Smooth muscle cell (in vitro differentiated cells): ENCODE measurements around the gene TACC3. TPM values are rescaled to one million over a fixed set of nuclear protein-coding genes. Genes with fewer than 3 reads are reported as not detected.

Experiments
- DNase-seq: peaks from one replicate; lab custom pipeline; 2025; ENCODE audit not compliant: unreplicated experiment; lab: John Stamatoyannopoulos, UW
- H2AFZ ChIP-seq: fragments of 200-600 bp; sonication (generic); 2 replicates; pipeline ENCODE4 v1.6.0; 2016; ENCODE audit warnings: antibody characterized with exemption, low read depth, mild to moderate bottlenecking
- H3F3A ChIP-seq: fragments of 200-600 bp; sonication (generic); 2 replicates; pipeline ENCODE4 v1.6.0; 2017; ENCODE audit warnings: antibody characterized with exemption, low read depth
- H3K27ac ChIP-seq: fragments of 200-600 bp; sonication (generic); 2 replicates; pipeline ENCODE4 v1.5.1; 2016; ENCODE audit warnings: low read depth, mild to moderate bottlenecking
- H3K27me3 ChIP-seq: fragments of 200-600 bp; sonication (generic); 2 replicates; pipeline ENCODE4 v1.6.1; 2016; ENCODE audit warnings: low read depth, mild to moderate bottlenecking
- H3K36me3 ChIP-seq: fragments of 200-600 bp; sonication (generic); 2 replicates; pipeline ENCODE4 v1.5.1; 2016; ENCODE audit warnings: low read depth
- H3K4me1 ChIP-seq: fragments of 200-600 bp; sonication (generic); 2 replicates; pipeline ENCODE4 v1.5.1; 2016; ENCODE audit warnings: low read depth
- H3K4me2 ChIP-seq: fragments of 200-600 bp; sonication (generic); 2 replicates; pipeline ENCODE4 v1.6.0; 2016; ENCODE audit warnings: mild to moderate bottlenecking
- H3K4me3 ChIP-seq: fragments of 200-600 bp; sonication (generic); 2 replicates; pipeline ENCODE4 v1.5.1; 2016; ENCODE audit warnings: mild to moderate bottlenecking
- H3K79me2 ChIP-seq: fragments of 200-600 bp; sonication (generic); 2 replicates; pipeline ENCODE4 v1.6.0; 2016; ENCODE audit warnings: low read depth, mild to moderate bottlenecking
- H3K9ac ChIP-seq: fragments of 200-600 bp; sonication (generic); 2 replicates; pipeline ENCODE4 v1.6.0; 2016; ENCODE audit warnings: low read depth
- H3K9me3 ChIP-seq: fragments of 200-600 bp; sonication (generic); replicated peaks from 2 replicates; pipeline ENCODE4 v1.5.1; 2016; ENCODE audit warnings: low read depth
- H4K20me1 ChIP-seq: fragments of 200-600 bp; sonication (generic); 2 replicates; pipeline ENCODE4 v1.6.0; 2016; ENCODE audit warnings: low read depth
- CTCF ChIP-seq: fragments of 200-600 bp; sonication (generic); IDR thresholded peaks from 2 replicates; pipeline ENCODE4 v1.5.1; 2017; ENCODE audit warnings: borderline replicate concordance, mild to moderate bottlenecking, antibody characterized with exemption; ENCODE audit not compliant: insufficient read depth, poor library complexity, severe bottlenecking
- WGBS: methylation state at CpG from one replicate; pipeline ENCODE4 v1.1.7; 2016; ENCODE audit warnings: low lambda C conversion rate; 5-methylcytosine and 5-hydroxymethylcytosine counted together
- polyA plus RNA-seq: library from polyadenylated mRNA; unstranded; fragments of >200 nt; fragmentation: Nextera tagmentation; extraction: Ambion mirVana; gene quantifications from 2 replicates; pipeline ENCODE4 v1.2.1, GENCODE V29; 2016
- total RNA-seq: library from RNA; depleted of rRNA; stranded (reverse); fragments of >200 nt; gene quantifications from 2 replicates; pipeline ENCODE4 v1.2.3, GENCODE V29; 2014

TACC3 gene
- total and polyA plus RNA-seq, 2 experiments from 2014 or later: 12.5 to 19.4 TPM

- Histone ChIP-seq H3K27me3 (no peaks in the 10 kb centered on the region), H3K4me2 (no peak overlapping the region), H4K20me1 (no peaks in the 10 kb centered on the region), H2AFZ (no peak overlapping the region), H3K4me3 (no peak overlapping the region), H3K27ac (no peak overlapping the region), H3K79me2 (no peaks in the 10 kb centered on the region), H3K9me3 (no peaks in the 10 kb centered on the region), H3F3A (no peaks in the 10 kb centered on the region), H3K36me3 (no peaks in the 10 kb centered on the region), H3K4me1 (peaks cover 8% of the 10 kb centered on the region), H3K9ac (no peak overlapping the region)
- no peak for DNase-seq
- no peak for TF ChIP-seq CTCF
- WGBS: 83% methylated on average over 10 of the region's 14 CpGs
Measured at GRCh38 chr4:1749826-1750225, 28.5 kb downstream of the TACC3 start.

- no peaks in the 10 kb centered on the region for H3F3A ChIP-seq
- no peaks in the 10 kb centered on the region for H3K36me3 ChIP-seq
- H3K4me3 ChIP-seq: no peak overlapping the region
- H2AFZ ChIP-seq: no peak overlapping the region
- H4K20me1 ChIP-seq: no peaks in the 10 kb centered on the region
- WGBS: 91% methylated on average over 14 of the region's 18 CpGs
- H3K79me2 ChIP-seq: no peaks in the 10 kb centered on the region
- H3K4me2 ChIP-seq: no peak overlapping the region
- no peaks in the 10 kb centered on the region for H3K27me3 ChIP-seq
- no peak overlapping the region for H3K9ac ChIP-seq
- H3K9me3 ChIP-seq: no peaks in the 10 kb centered on the region
- no peak for TF ChIP-seq CTCF
- no peak for DNase-seq
- no peak overlapping the region for H3K27ac ChIP-seq
- peaks cover 8% of the 10 kb centered on the region for H3K4me1 ChIP-seq
Measured at GRCh38 chr4:1750381-1751154, 29.2 kb downstream of the TACC3 start.

GRCh38 chr4:1751155-1751918, 30.0 kb downstream of the TACC3 start:
- Histone ChIP-seq H3F3A (no peaks in the 10 kb centered on the region), H3K79me2 (no peaks in the 10 kb centered on the region), H3K4me3 (no peak overlapping the region), H4K20me1 (no peaks in the 10 kb centered on the region), H3K27me3 (no peaks in the 10 kb centered on the region), H3K9me3 (no peaks in the 10 kb centered on the region), H2AFZ (no peak overlapping the region), H3K4me2 (no peak overlapping the region), H3K9ac (no peak overlapping the region), H3K36me3 (no peaks in the 10 kb centered on the region), H3K4me1 (peaks cover 8% of the 10 kb centered on the region), H3K27ac (no peak overlapping the region)
- DNase-seq: no peak
- no peak for TF ChIP-seq CTCF
- WGBS: 91% methylated on average over 22 of the region's 31 CpGs
